ENCODE results near the gene LMNTD2.

The LMNTD2 gene

DNA sequence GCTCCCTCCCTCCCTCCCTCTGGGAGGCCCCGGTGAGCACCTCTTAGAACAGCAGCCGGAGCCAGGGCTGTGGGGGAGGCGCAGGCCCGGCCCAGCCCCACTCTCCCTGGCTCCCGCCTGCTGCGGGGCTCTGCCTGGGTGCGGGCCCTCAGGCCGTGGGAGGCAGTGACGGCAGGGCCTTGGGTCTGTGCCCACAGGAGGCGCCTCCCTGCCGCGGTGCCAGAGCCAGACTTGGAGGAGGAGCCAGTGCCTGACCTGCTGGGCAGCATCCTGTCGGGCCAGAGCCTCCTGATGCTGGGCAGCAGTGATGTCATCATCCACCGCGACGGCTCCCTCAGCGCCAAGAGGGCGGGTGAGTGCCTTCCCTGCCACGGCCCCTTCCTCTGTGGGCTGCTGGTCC is 45.7 kb upstream of the LMNTD2 start:
- ChIA-PET POLR2A (no interaction called here), CTCF (interaction anchor here (0.6 to 1.0 kb wide), 2 partner anchors 31 to 116 kb away, joined by 3 read pairs; no protein-coding TSS in a partner anchor)
- no peak for DNase-seq (ENCODE audit: extremely low spot score)
- TF ChIP-seq, protein P1, sequence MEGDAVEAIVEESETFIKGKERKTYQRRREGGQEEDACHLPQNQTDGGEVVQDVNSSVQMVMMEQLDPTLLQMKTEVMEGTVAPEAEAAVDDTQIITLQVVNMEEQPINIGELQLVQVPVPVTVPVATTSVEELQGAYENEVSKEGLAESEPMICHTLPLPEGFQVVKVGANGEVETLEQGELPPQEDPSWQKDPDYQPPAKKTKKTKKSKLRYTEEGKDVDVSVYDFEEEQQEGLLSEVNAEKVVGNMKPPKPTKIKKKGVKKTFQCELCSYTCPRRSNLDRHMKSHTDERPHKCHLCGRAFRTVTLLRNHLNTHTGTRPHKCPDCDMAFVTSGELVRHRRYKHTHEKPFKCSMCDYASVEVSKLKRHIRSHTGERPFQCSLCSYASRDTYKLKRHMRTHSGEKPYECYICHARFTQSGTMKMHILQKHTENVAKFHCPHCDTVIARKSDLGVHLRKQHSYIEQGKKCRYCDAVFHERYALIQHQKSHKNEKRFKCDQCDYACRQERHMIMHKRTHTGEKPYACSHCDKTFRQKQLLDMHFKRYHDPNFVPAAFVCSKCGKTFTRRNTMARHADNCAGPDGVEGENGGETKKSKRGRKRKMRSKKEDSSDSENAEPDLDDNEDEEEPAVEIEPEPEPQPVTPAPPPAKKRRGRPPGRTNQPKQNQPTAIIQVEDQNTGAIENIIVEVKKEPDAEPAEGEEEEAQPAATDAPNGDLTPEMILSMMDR (IDR thresholded peaks at IDR 0.05; ENCODE audit: control extremely low read depth, extremely low read depth, low read depth, missing control alignments): no peak

DNA sequence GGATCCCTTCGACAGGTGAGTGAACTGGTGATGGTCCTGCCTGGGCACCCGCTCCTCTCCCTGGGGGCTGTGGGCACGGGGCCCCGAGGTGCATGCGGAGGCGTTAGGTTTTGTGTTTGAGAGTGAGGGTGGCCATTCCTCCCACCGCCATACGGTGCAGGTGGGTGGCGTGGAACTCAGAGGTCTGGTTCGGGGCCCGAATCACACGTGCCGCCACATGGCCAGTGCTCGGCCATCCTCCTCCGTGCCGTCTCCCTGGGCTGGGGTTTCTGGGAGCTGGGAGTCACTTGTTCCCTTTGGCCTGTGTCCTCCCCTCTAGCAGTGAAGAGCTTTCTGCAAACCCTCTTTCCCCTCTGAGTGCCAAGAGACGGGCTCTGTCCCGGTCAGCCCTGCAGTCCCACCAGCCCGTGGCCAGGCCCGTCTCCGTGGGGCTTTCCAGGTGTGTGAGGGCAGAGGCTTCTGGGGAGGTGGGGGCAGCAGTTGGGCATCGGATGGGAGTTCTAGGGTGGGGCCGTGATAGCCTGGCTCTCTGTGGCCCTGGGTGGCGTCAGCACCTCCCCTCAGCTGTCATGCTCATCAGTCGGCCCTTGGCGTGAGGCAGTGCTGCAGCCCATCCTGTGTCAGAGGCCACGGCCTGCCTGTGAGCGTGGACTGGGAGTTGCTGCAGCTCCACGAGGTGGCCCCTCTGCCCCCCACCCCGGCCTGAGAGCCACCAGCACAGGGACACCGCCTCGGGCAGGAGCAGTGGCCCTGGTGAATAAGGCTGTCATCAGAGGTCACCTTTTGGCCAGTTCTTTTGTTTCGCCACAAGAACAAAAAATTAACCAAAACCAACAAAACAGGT is 45.0 kb upstream of the LMNTD2 start:
- TF ChIP-seq, protein P1 (IDR thresholded peaks at IDR 0.05; ENCODE audit: control extremely low read depth, extremely low read depth, low read depth, missing control alignments): no peak
- no peak for DNase-seq (ENCODE audit: extremely low spot score)
- ChIA-PET CTCF (no interaction called here), POLR2A (no interaction called here)

DNA sequence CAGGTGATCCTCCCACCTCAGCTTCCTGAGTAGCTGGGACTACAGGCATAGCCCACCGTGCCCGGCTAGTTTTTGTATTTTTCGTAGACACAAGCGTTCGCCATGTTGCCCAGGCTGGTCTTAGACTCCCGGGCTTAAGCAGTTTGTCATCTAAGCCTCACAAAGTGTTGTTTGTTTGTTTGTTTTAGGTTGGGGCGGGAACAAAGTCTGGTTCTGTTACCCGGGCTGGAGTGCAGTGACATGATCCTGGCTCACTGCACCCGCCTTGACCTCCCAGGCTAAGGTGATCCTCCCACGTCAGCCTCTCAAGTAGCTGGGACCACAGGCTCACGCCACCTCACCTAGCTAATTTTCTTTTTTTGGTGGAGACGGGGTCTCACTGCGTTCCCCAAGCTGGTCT is 42.6 kb upstream of the LMNTD2 start:
- TF ChIP-seq, protein P1 (IDR thresholded peaks at IDR 0.05; ENCODE audit: control extremely low read depth, extremely low read depth, low read depth, missing control alignments): no peak
- ChIA-PET POLR2A (no interaction called here), CTCF (no interaction called here)
- no peak for DNase-seq (ENCODE audit: extremely low spot score)

DNA sequence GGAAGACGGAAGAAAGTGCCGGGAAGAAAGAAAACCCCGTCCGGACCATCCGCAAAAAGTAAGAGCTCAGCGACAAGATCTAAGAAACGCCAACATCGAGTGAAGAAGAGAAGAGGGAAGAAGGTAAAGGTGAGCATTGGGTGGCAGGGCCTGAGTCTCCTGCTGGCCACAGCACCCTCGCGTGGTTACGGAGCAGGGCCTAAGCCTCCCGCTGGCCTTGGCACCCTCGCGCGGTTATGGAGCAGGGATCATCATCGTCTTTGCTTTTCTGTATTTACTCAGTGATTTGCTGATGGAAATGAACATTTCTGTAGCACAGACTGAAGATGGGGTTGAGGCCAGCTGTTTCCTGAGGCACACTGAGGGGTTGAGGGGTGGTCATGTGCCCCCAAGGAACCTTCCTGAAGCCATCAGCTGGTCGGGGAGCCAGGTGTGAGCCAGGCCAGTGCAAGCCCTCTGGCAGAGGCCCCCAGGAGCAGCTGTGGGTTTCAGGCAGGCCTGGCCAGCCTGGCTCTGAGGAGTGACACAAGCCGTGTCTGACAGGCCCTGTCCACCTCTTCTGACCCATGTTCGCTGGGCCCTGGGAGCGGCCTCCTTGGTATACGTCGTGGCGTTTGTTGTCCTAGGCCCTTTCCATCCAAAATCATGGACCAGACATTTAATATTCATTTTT is 41.2 kb upstream of the LMNTD2 start:
- CTCF ChIA-PET: no interaction called here
- DNase-seq (ENCODE audit: extremely low spot score): no peak
- POLR2A ChIA-PET: no interaction called here
- TF ChIP-seq, protein P1 (IDR thresholded peaks at IDR 0.05; ENCODE audit: control extremely low read depth, extremely low read depth, low read depth, missing control alignments): no peak

DNA sequence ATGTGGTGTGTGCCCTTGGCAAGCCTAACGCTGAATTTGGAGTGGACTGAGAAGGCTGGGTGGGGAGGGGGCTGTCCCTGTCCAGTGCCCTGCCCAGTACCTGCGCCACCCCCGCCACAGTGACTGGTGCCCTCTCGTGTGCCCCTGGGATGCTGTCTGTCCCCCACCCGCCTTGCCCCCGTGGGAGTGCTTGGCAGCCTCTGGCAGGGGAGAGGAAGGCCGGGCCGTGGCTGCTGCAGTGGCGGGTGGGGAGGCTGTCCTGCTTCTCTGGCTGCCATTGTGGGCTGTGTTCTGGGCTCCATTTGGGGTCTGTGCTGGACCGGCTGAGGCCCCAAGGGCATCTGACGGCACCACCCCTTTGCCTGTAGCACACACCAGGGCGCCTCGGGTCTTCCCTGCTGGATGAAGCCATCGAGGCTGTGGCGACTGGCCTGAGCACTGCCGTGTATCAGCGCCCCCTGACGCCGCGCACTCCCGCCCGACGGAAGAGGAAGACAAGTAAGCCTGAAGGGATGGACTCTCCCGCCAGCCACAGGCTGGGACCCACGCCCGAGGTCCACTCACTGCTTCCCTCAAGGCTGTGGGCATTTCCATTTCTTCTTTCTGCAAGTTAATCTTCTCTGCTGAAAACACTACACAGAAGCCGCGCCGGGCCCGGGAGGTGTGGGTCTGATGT is 37.6 kb upstream of the LMNTD2 start:
- no peak for DNase-seq (ENCODE audit: extremely low spot score)
- TF ChIP-seq, protein P1 (IDR thresholded peaks at IDR 0.05; ENCODE audit: control extremely low read depth, extremely low read depth, low read depth, missing control alignments): no peak
- ChIA-PET POLR2A (no interaction called here), CTCF (no interaction called here)

DNA sequence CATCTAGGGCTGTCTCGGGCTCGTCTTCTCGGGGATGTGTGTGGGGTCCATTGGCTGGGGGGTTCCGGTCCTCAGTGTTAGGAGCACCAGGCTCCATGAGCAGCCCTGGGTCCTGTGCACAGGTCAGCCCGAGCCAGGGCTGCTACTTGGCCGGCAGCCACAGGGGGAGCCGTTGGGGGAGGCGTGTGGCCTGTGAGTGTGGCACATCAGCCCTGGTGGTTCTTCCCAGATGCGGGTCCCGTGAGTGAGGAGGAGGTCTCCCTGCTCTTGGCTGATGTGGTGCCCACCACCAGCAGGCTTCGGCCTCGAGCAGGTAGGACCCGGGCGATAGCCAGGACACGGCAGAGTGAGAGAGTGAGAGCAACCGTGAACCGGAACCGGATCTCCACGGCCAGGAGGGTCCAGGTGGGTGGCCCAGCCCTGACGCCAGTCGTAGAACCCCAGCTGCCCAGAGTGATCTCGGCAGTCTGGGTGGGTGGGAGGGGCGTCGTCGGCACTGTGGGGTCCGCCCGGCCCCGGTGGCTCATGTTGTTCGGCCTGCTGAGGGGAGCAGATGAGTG is 36.7 kb upstream of the LMNTD2 start:
- ChIA-PET POLR2A (no interaction called here), CTCF (no interaction called here)
- DNase-seq (ENCODE audit: extremely low spot score): no peak
- TF ChIP-seq, protein P1 (IDR thresholded peaks at IDR 0.05; ENCODE audit: control extremely low read depth, extremely low read depth, low read depth, missing control alignments): no peak

Measured in GM10248 (cell line).